K562 (cell line): ENCODE measurements around the gene TUBG2. TPM values are rescaled to one million over a fixed set of nuclear protein-coding genes. Genes with fewer than 3 reads are reported as not detected.
A peak's percentile ranks its signal among the peaks of the same experiment; 100 is the strongest.

ENCODE experiments used
- ATAC-seq: fragments of 200-7000 bp; cut with Tn5 transposase; 3 replicates; pipeline ENCODE4 v1.9.1; 2020; ENCODE audit warnings: moderate library complexity
- BruUV-seq: library from RNA; stranded (reverse); fragments of 400-500 nt; replicated peaks from 2 replicates; lab custom pipeline; 2021; lab: Mats Ljungman, UMichigan
- CTCF ChIA-PET: fragments of 300-600 bp; formaldehyde crosslinking; extraction: SDS; loops from one replicate; lab custom pipeline; 2021; ENCODE audit warnings: low intra/inter-chr PET ratio; lab: Yijun Ruan, JAX
- POLR2A ChIA-PET: fragments of 300-600, 350-650 bp; sonication (Branson Sonifier 250); formaldehyde crosslinking; extraction: SDS; loops from one replicate; lab custom pipeline; 2021; ENCODE audit warnings: antibody characterized with exemption, inconsistent platforms; lab: Yijun Ruan, JAX
- DNase-seq, 4 experiments: peaks; one replicate each; pipeline versions ENCODE4 v3.0.0 to v3.0.0-alpha.2; 2011 to 2018; ENCODE audit warnings: low spot score in 3 of 4, mixed read lengths in 3 of 4; ENCODE audit errors: extremely low read depth in 1 of 4
- FAIRE-seq: peaks from 2 replicates; lab custom pipeline; 2011; peaks lifted over from hg19 to GRCh38; lab: Jason Lieb, UNC
- H2AFZ ChIP-seq: 2 replicates; pipeline ENCODE4 v1.6.0; 2011; ENCODE audit warnings: low read depth, low read length, control low read depth, inconsistent platforms
- H3K27ac ChIP-seq: fragments of 200-600 bp; 3 replicates; pipeline ENCODE4 v1.8.0; 2011; ENCODE audit warnings: low read depth, mild to moderate bottlenecking, control low read depth, inconsistent platforms, low read length, moderate library complexity, mixed read lengths; ENCODE audit errors: extremely low read depth
- H3K27me3 ChIP-seq, 2 experiments: fragments of 300-600 bp in 1 of 2; 2 replicates in 1 of 2; 3 replicates in 1 of 2; pipeline versions ENCODE4 v1.6.0 to v1.8.0; 2011; ENCODE audit warnings: inconsistent platforms in 2 of 2, low read length in 2 of 2, mild to moderate bottlenecking in 1 of 2, mixed read lengths in 1 of 2, moderate library complexity in 1 of 2; ENCODE audit not compliant: control insufficient read depth in 2 of 2, insufficient read depth in 2 of 2
- H3K36me3 ChIP-seq: fragments of 300-600 bp; 3 replicates; pipeline ENCODE4 v1.8.0; 2011; ENCODE audit warnings: mild to moderate bottlenecking, low read length, inconsistent platforms; ENCODE audit not compliant: control insufficient read depth, insufficient read depth
- H3K4me1 ChIP-seq, 2 experiments: fragments of 200-600 bp in 1 of 2; replicated peaks in 1 of 2; 2 replicates in 1 of 2; 3 replicates in 1 of 2; pipeline versions ENCODE4 v1.5.1 to v1.8.0; 2011; ENCODE audit warnings: inconsistent platforms in 2 of 2, low read length in 2 of 2, mild to moderate bottlenecking in 1 of 2, mixed read lengths in 1 of 2, moderate library complexity in 1 of 2; ENCODE audit not compliant: control insufficient read depth in 2 of 2, insufficient read depth in 2 of 2
- H3K4me2 ChIP-seq: 2 replicates; pipeline ENCODE4 v1.6.1; 2011; ENCODE audit warnings: low read length, control low read depth, inconsistent platforms, mixed read lengths; ENCODE audit not compliant: insufficient read depth
- H3K4me3 ChIP-seq: fragments of 200-600 bp; sonication (generic), shearing (Covaris generic); 2 replicates; pipeline ENCODE4 v1.5.1; 2016; ENCODE audit warnings: control low read depth, inconsistent platforms
- H3K79me2 ChIP-seq: fragments of 200-600 bp; 3 replicates; pipeline ENCODE4 v1.8.0; 2011; ENCODE audit warnings: low read length, inconsistent platforms; ENCODE audit not compliant: control insufficient read depth, insufficient read depth
- H3K9ac ChIP-seq, 2 experiments: 2 replicates each; pipeline versions ENCODE4 v1.6.0 to v1.6.1; 2011; ENCODE audit warnings: low read depth in 2 of 2, low read length in 2 of 2, control low read depth in 1 of 2, inconsistent platforms in 1 of 2, mild to moderate bottlenecking in 1 of 2, mixed read lengths in 1 of 2; ENCODE audit not compliant: insufficient read depth in 1 of 2
- H3K9me1 ChIP-seq: one replicate; pipeline ENCODE4 v1.6.0; 2011; ENCODE audit warnings: inconsistent platforms, mild to moderate bottlenecking, low read length, moderate library complexity; ENCODE audit not compliant: control insufficient read depth, insufficient read depth
- H3K9me3 ChIP-seq: replicated peaks from 2 replicates; pipeline ENCODE4 v1.5.1; 2011; ENCODE audit warnings: low read depth, low read length, inconsistent platforms; ENCODE audit not compliant: control insufficient read depth, insufficient read depth
- H4K20me1 ChIP-seq: replicated peaks from 2 replicates; pipeline ENCODE4 v1.6.1; 2011; ENCODE audit warnings: low read length, inconsistent platforms, mixed read lengths; ENCODE audit not compliant: control insufficient read depth, insufficient read depth
- HDAC8 ChIP-seq: fragments of 450-650 bp; IDR thresholded peaks from 2 replicates; pipeline ENCODE4 v1.6.1; 2016; ENCODE audit warnings: mild to moderate bottlenecking, missing genetic modification characterization, moderate library complexity, missing compliant biosample characterization
- HEY1 ChIP-seq: fragments of 250-450 bp; sonication (Bioruptor Pico); IDR thresholded peaks from 2 replicates; pipeline ENCODE4 v1.5.0; 2020; ENCODE audit warnings: mild to moderate bottlenecking, moderate library complexity, borderline replicate concordance
- HNRNPL ChIP-seq: fragments of 200-400 bp; formaldehyde crosslinking; IDR thresholded peaks from 2 replicates; pipeline ENCODE4 v1.6.1; 2017; ENCODE audit warnings: low read depth, mild to moderate bottlenecking, low read length
- JUND ChIP-seq, 2 experiments: IDR thresholded peaks; 2 replicates in 1 of 2; 3 replicates in 1 of 2; pipeline ENCODE4 v1.6.1; 2011; ENCODE audit warnings: borderline replicate concordance in 2 of 2, low read depth in 2 of 2, low read length in 2 of 2, improper control_type of control experiment in 1 of 2, missing biosample characterization in 1 of 2, missing genetic modification characterization in 1 of 2, missing genetic modification reagents in 1 of 2
- MLLT1 ChIP-seq, 2 experiments: fragments of 450-650 bp; IDR thresholded peaks; 2 replicates each; pipeline ENCODE4 v1.6.1; 2016
- POLR3A ChIP-seq: IDR thresholded peaks from 2 replicates; pipeline ENCODE4 v1.6.1; 2011; ENCODE audit warnings: borderline replicate concordance, mild to moderate bottlenecking, moderate library complexity; ENCODE audit not compliant: insufficient read length, insufficient read depth; ENCODE audit errors: extremely low read depth
- SREBF2 ChIP-seq: sonication (generic); formaldehyde crosslinking; IDR thresholded peaks from 2 replicates; pipeline ENCODE4 v1.4.0; 2020; ENCODE audit warnings: mild to moderate bottlenecking, missing genetic modification reagents
- ZC3H8 ChIP-seq: fragments of 450-650 bp; IDR thresholded peaks from 2 replicates; pipeline ENCODE4 v1.6.1; 2017
- ZNF589 ChIP-seq: fragments of 200-800 bp; sonication (Bioruptor generic); IDR thresholded peaks from 2 replicates; pipeline ENCODE4 v1.6.1; 2016; ENCODE audit warnings: low read depth, missing genetic modification characterization, missing compliant biosample characterization
- WGBS: fragments of 100-300 bp; shearing (Covaris generic); methylation state at CpG from one replicate; pipeline ENCODE4 v1.1.6; 2016; ENCODE audit warnings: low coverage, mixed read lengths; ENCODE audit not compliant: insufficient coverage; ENCODE audit errors: missing lambda C conversion rate; 5-methylcytosine and 5-hydroxymethylcytosine counted together
- in situ Hi-C: fragments of 300-500 bp; cut with MboI; formaldehyde crosslinking; loops from 4 replicates; pipeline ENCODE4 v1.15.0; 2018; ENCODE audit warnings: inconsistent platforms, mixed read lengths
- intact Hi-C: fragments of 100-400 bp; cut with micrococcal nuclease; formaldehyde crosslinking; loops from 2 replicates; pipeline ENCODE4 v1.14.2; 2022
- polyA plus RNA-seq, 8 experiments: library from polyadenylated mRNA; depleted of rRNA in 4 of 8; stranded (reverse) in 5 of 8; unstranded in 3 of 8; fragments of >200 nt; fragmentation: Nextera tagmentation in 2 of 8; fragmentation: Illumina TruSeq in 1 of 8; extraction: Ambion mirVana in 2 of 8; extraction: Trizol in 1 of 8; gene quantifications; 2 replicates each; pipeline versions ENCODE4 v1.2.1 to v1.2.3, GENCODE V29; 2011 to 2014; ENCODE audit warnings: inconsistent platforms in 1 of 8, missing spikeins in 1 of 8
- total RNA-seq, 7 experiments: library from RNA; depleted of rRNA in 6 of 7; stranded (reverse); fragments of >200 nt in 6 of 7; fragmentation: Illumina TruSeq in 2 of 7; extraction: Trizol in 2 of 7; gene quantifications; 2 replicates each; pipeline versions ENCODE4 v1.2.1 to v1.2.3, GENCODE V29; 2011 to 2021; ENCODE audit warnings: low replicate concordance in 1 of 7
- TF ChIP-seq, protein P1 (sequence below): fragments of 450-650 bp; formaldehyde crosslinking; IDR thresholded peaks from 2 replicates; pipeline ENCODE4 v1.4.0; 2020; ENCODE audit warnings: mild to moderate bottlenecking
- TF ChIP-seq, protein P2 (sequence below): sonication (generic); formaldehyde crosslinking; IDR thresholded peaks from 2 replicates; pipeline ENCODE4 v1.8.1; 2023; ENCODE audit warnings: mild to moderate bottlenecking, missing genetic modification reagents

TUBG2 gene
- total and polyA plus RNA-seq, 9 of the 15 experiments (the other 6 are each of a cell fraction or from before 2014, with no cell fraction given): 0.09 to 0.80 (median 0.24) TPM; not detected in 2

DNA sequence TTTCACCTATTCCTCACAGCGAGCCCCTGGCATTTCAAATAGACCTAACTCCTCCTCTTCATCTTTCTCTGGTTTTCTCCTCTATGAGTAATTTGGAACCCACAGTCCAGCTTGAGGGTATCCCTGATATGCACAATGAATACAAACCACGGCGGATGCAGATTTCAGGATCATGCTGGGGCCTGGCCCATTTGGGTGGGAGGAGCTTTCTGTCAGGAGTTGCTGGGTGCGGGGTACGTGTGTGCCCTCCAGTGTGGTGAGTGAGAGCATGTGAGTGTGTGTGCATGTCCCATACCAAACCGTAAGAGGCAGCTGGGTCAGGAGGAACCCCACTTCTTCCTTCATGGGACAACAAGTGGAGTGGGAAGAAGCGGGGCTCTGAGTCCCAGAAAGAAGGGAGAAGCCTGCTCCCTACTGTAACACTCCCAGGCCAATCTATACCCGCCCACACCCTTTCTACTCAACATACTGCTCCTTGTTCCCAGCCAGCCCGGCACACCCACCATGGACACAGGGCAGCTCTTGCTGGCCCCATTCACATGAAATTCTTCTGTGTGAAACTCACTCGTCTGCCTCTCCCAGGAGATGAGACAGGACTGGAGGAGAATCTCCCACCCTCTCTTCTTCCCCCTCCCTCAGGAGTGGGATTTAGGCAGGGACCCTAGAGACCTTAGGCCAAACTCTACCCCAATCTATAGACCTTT is 41.7 kb downstream of the TUBG2 start:
- H3K9ac ChIP-seq: peak overlapping the region in 1 of 2 experiments; percentile 14; a peak in 1 of 4 replicates
- TF ChIP-seq JUND (IDR thresholded peaks at IDR 0.05; ENCODE audit: borderline replicate concordance, low read depth, low read length) (no peak), JUND (tag; IDR thresholded peaks at IDR 0.05; ENCODE audit: borderline replicate concordance, low read depth, low read length) (no peak), HNRNPL (no peak), HDAC8 (tag) (no peak), ZNF589 (CRISPR knock-in tag) (no peak), POLR3A (no peak), MLLT1 (IDR thresholded peaks at IDR 0.05) (no peak), ZC3H8 (no peak), HEY1 (CRISPR knock-in tag) (no peak), SREBF2 (CRISPR knock-in tag) (no peak)
- TF ChIP-seq, protein P1, sequence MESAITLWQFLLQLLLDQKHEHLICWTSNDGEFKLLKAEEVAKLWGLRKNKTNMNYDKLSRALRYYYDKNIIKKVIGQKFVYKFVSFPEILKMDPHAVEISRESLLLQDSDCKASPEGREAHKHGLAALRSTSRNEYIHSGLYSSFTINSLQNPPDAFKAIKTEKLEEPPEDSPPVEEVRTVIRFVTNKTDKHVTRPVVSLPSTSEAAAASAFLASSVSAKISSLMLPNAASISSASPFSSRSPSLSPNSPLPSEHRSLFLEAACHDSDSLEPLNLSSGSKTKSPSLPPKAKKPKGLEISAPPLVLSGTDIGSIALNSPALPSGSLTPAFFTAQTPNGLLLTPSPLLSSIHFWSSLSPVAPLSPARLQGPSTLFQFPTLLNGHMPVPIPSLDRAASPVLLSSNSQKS (CRISPR knock-in tag): no peak
- TF ChIP-seq, protein P2, sequence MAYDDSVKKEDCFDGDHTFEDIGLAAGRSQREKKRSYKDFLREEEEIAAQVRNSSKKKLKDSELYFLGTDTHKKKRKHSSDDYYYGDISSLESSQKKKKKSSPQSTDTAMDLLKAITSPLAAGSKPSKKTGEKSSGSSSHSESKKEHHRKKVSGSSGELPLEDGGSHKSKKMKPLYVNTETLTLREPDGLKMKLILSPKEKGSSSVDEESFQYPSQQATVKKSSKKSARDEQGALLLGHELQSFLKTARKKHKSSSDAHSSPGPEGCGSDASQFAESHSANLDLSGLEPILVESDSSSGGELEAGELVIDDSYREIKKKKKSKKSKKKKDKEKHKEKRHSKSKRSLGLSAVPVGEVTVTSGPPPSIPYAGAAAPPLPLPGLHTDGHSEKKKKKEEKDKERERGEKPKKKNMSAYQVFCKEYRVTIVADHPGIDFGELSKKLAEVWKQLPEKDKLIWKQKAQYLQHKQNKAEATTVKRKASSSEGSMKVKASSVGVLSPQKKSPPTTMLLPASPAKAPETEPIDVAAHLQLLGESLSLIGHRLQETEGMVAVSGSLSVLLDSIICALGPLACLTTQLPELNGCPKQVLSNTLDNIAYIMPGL: no peak
- TF ChIP-seq, all 486 proteins: peak for 0
- intact Hi-C loops: no loop called here
- Histone ChIP-seq H3K36me3 (peaks cover 43% of the 10 kb centered on the region), H2AFZ (no peak overlapping the region), H3K27ac (no peak overlapping the region), H3K27me3 (no peaks in the 10 kb centered on the region), H3K4me3 (no peak overlapping the region), H4K20me1 (no peaks in the 10 kb centered on the region), H3K9me1 (no peaks in the 10 kb centered on the region), H3K79me2 (no peaks in the 10 kb centered on the region), H3K4me2 (no peak overlapping the region), H3K4me1 (peaks cover 28 to 30% of the 10 kb centered on the region in 2 experiments), H3K9me3 (no peaks in the 10 kb centered on the region)
- ATAC-seq: no peak
- in situ Hi-C loops: no loop called here
- POLR2A ChIA-PET: interaction anchor here (0.6 to 2.5 kb wide), 4 partner anchors 10 to 298 kb away, joined by 3 to 11 read pairs (median 4); no protein-coding TSS in a partner anchor
- BruUV-seq: no TSS peak
- no peak for DNase-seq
- CTCF ChIA-PET: no interaction called here
- no peak for FAIRE-seq
- 72% methylated on average over 9 of the region's 10 CpGs for WGBS
